AG09319 (cell line): ENCODE data around the gene LAMA4.

Experiments
- DNase-seq: peaks from one replicate; pipeline ENCODE4 v3.0.0-alpha.2; 2010; ENCODE audit warnings: low read depth; ENCODE audit errors: extremely low read depth
- CTCF ChIP-seq: IDR thresholded peaks from 2 replicates; pipeline ENCODE4 v1.5.1; 2011; ENCODE audit warnings: low read depth, mild to moderate bottlenecking, inconsistent platforms, low read length, moderate library complexity

LAMA4 gene

GRCh38 chr6:112227992-112228391 lies 26.4 kb downstream of the LAMA4 start:
- DNase-seq, result no peak

GRCh38 chr6:112227411-112227810 lies 27.0 kb downstream of the LAMA4 start:
- TF ChIP-seq CTCF, result no peak
- no peak for DNase-seq

More at GRCh38 chr6:112227992-112228391, 26.4 kb downstream of the LAMA4 start:
- no peak for TF ChIP-seq CTCF

- TF ChIP-seq CTCF, result no peak
- DNase-seq, result peak; percentile 73
Observed at GRCh38 chr6:112225691-112226090, 28.7 kb downstream of the LAMA4 start.

GRCh38 chr6:112224088-112224487 lies 30.3 kb downstream of the LAMA4 start:
- no peak for TF ChIP-seq CTCF
- DNase-seq, result no peak

GRCh38 chr6:112223070-112223861 lies 31.1 kb downstream of the LAMA4 start:
- DNase-seq, result peak; percentile 89
- TF ChIP-seq CTCF, result no peak

GRCh38 chr6:112221981-112222852 lies 32.1 kb downstream of the LAMA4 start:
- TF ChIP-seq CTCF, result no peak
- no peak for DNase-seq

- TF ChIP-seq CTCF, result no peak
- no peak for DNase-seq
Observed at GRCh38 chr6:112221561-112221960, 32.8 kb downstream of the LAMA4 start.
